Measurements from ENCODE around the gene TOR4A. TPM values are rescaled to one million over a fixed set of nuclear protein-coding genes. Genes with fewer than 3 reads are reported as not detected.

The TOR4A gene
- total and polyA plus RNA-seq, 10 of the 15 experiments (the other 5 are each of a cell fraction or from before 2014, with no cell fraction given) = 2.0 to 19.9 (median 3.7) TPM

- ChIA-PET RAD21 (ENCODE audit: unreplicated experiment) (no interaction called here), POLR2A (interaction anchor here (2.0 kb wide), 1 partner anchor 9 kb away, joined by 6 read pairs; no protein-coding TSS in a partner anchor), CTCF (no interaction called here), SMC1A (ENCODE audit: uncharacterized antibody, unreplicated experiment) (no interaction called here)
- in situ Hi-C loops (cut with MboI) = no loop called here
- H3K9ac ChIP-seq (ENCODE audit: control insufficient read depth, insufficient read depth, low read length) = no peak overlapping the region
- no peak overlapping the region for H3K4me3 ChIP-seq
- no peak for ATAC-seq
- intact Hi-C loops (cut with micrococcal nuclease; ENCODE audit: unreplicated experiment) = no loop called here
- H3K79me2 ChIP-seq (ENCODE audit: control insufficient read depth, insufficient read depth, low read length) = no peaks in the 10 kb centered on the region
- H3K9me3 ChIP-seq (replicated peaks; ENCODE audit: control insufficient read depth, insufficient read depth, low read length) = no peaks in the 10 kb centered on the region
- H2AFZ ChIP-seq (ENCODE audit: control insufficient read depth, low read depth, low read length) = no peak overlapping the region
- no peaks in the 10 kb centered on the region for H3K27me3 ChIP-seq (replicated peaks in 1 of 2; ENCODE audit: control insufficient read depth in 2 of 2, insufficient read depth in 2 of 2, low read length in 1 of 2)
- WGBS (ENCODE audit: insufficient coverage, insufficient replicate concordance, low lambda C conversion rate, missing lambda C conversion rate) = 14% methylated on average over 18 of the region's 23 CpGs
- DNase-seq (ENCODE audit: low read depth, low spot score) = no peak
- no peak for FAIRE-seq
- H3K27ac ChIP-seq (ENCODE audit: control insufficient read depth, insufficient read depth) = no peak overlapping the region
- no peaks in the 10 kb centered on the region for H3K36me3 ChIP-seq (ENCODE audit: control insufficient read depth in 2 of 2, insufficient read depth in 2 of 2, low read length in 1 of 2)
- BruUV-seq (replicated peaks) = no TSS peak
- no peak overlapping the region for H3K4me2 ChIP-seq (ENCODE audit: control insufficient read depth, insufficient read depth)
- peaks cover 16% of the 10 kb centered on the region for H3K4me1 ChIP-seq (ENCODE audit: control insufficient read depth, insufficient read depth, low read length)
- no peaks in the 10 kb centered on the region for H4K20me1 ChIP-seq (ENCODE audit: control insufficient read depth, insufficient read depth)
- no peak for TF ChIP-seq GATAD2B (conservative IDR thresholded peaks at IDR 0.05; ENCODE audit: low read depth)
- no peak for TF ChIP-seq RELB (IDR thresholded peaks at IDR 0.05; ENCODE audit: low read depth)
- no peak for TF ChIP-seq CREB1 (IDR thresholded peaks at IDR 0.05; ENCODE audit: low read depth)
- TF ChIP-seq ZBTB4 (CRISPR knock-in tag; IDR thresholded peaks at IDR 0.05) = no peak
- TF ChIP-seq MYB (IDR thresholded peaks at IDR 0.05; ENCODE audit: borderline replicate concordance, low read depth, low read length) = no peak
- no peak for TF ChIP-seq HSF1 (IDR thresholded peaks at IDR 0.05; ENCODE audit: low read depth, low read length)
- TF ChIP-seq HDGF (IDR thresholded peaks at IDR 0.05) = no peak
- TF ChIP-seq ATF3 (IDR thresholded peaks at IDR 0.05; ENCODE audit: borderline replicate concordance, extremely low read depth, low read depth, low read length) = no peak
- no peak for TF ChIP-seq YY1 (IDR thresholded peaks at IDR 0.05; ENCODE audit: low read depth, low read length)
- no peak for TF ChIP-seq RAD51 (IDR thresholded peaks at IDR 0.05)
- TF ChIP-seq BACH1 (IDR thresholded peaks at IDR 0.05; ENCODE audit: borderline replicate concordance) = no peak
- no peak for TF ChIP-seq STAT3 (IDR thresholded peaks at IDR 0.05; ENCODE audit: low read depth, low read length)
- TF ChIP-seq IRF5 (IDR thresholded peaks at IDR 0.05; ENCODE audit: borderline replicate concordance) = no peak
- TF ChIP-seq SKIL (IDR thresholded peaks at IDR 0.05; ENCODE audit: low read depth, poor library complexity, severe bottlenecking) = no peak
Observed at GRCh38 chr9:137306850-137307254, 29.3 kb downstream of the TOR4A start.

Data from GM12878 (cell line).